GM12878 (cell line): ENCODE measurements around the gene SLX4. TPM values are rescaled to one million over a fixed set of nuclear protein-coding genes. Genes with fewer than 3 reads are reported as not detected.

Experiments used
- ATAC-seq: fragments of 200-7000 bp; cut with Tn5 transposase; 3 replicates; pipeline ENCODE4 v1.9.1; 2020; ENCODE audit warnings: mild to moderate bottlenecking, moderate library complexity
- BruUV-seq: library from RNA; stranded (reverse); fragments of 400-500 nt; replicated peaks from 2 replicates; lab custom pipeline; 2021; lab: Mats Ljungman, UMichigan
- CTCF ChIA-PET: fragments of 300-600 bp; sonication (Branson Sonifier 250); formaldehyde crosslinking; extraction: SDS; loops from one replicate; lab custom pipeline; 2021; ENCODE audit warnings: inconsistent platforms; lab: Yijun Ruan, JAX
- POLR2A ChIA-PET: fragments of 350-600 bp; formaldehyde crosslinking; extraction: SDS; loops from one replicate; lab custom pipeline; 2021; ENCODE audit warnings: inconsistent platforms; lab: Charles Lee
- RAD21 ChIA-PET: fragments of 300-600 bp; sonication (Branson Sonifier 250); formaldehyde crosslinking; loops from one replicate; lab custom pipeline; 2023; ENCODE audit warnings: antibody characterized with exemption; ENCODE audit not compliant: unreplicated experiment; lab: Charles Lee
- SMC1A ChIA-PET: fragments of 300-600 bp; sonication (Branson Sonifier 250); formaldehyde crosslinking; loops from one replicate; lab custom pipeline; 2023; ENCODE audit not compliant: unreplicated experiment, uncharacterized antibody; lab: Charles Lee
- DNase-seq: peaks from one replicate; pipeline ENCODE4 v3.0.0-alpha.2; 2011; ENCODE audit warnings: low read depth, low spot score
- FAIRE-seq: peaks from 3 replicates; lab custom pipeline; 2011; peaks lifted over from hg19 to GRCh38; lab: Jason Lieb, UNC
- H2AFZ ChIP-seq: 2 replicates; pipeline ENCODE4 v1.6.0; 2011; ENCODE audit warnings: low read depth, low read length, control low read depth; ENCODE audit not compliant: control insufficient read depth
- H3K27ac ChIP-seq: 2 replicates; pipeline ENCODE4 v1.5.1; 2011; ENCODE audit warnings: control low read depth; ENCODE audit not compliant: control insufficient read depth, insufficient read depth
- H3K27me3 ChIP-seq, 2 experiments: replicated peaks in 1 of 2; 2 replicates each; pipeline versions ENCODE4 v1.6.0 to v1.6.1; 2011; ENCODE audit warnings: low read length in 1 of 2; ENCODE audit not compliant: control insufficient read depth in 2 of 2, insufficient read depth in 2 of 2
- H3K36me3 ChIP-seq, 2 experiments: 2 replicates each; pipeline ENCODE4 v1.5.1; 2011; ENCODE audit warnings: low read length in 1 of 2; ENCODE audit not compliant: control insufficient read depth in 2 of 2, insufficient read depth in 2 of 2
- H3K4me1 ChIP-seq: 2 replicates; pipeline ENCODE4 v1.6.1; 2011; ENCODE audit warnings: mild to moderate bottlenecking, low read length, moderate library complexity, mixed read lengths; ENCODE audit not compliant: control insufficient read depth, insufficient read depth
- H3K4me2 ChIP-seq: 2 replicates; pipeline ENCODE4 v1.6.0; 2011; ENCODE audit warnings: control low read depth; ENCODE audit not compliant: control insufficient read depth, insufficient read depth
- H3K4me3 ChIP-seq: fragments of 200-600 bp; sonication (generic); 2 replicates; pipeline ENCODE4 v1.5.1; 2016
- H3K79me2 ChIP-seq: 2 replicates; pipeline ENCODE4 v1.6.0; 2011; ENCODE audit warnings: low read length; ENCODE audit not compliant: control insufficient read depth, insufficient read depth
- H3K9ac ChIP-seq: 2 replicates; pipeline ENCODE4 v1.8.0; 2011; ENCODE audit warnings: low read length, control low read depth, mixed read lengths; ENCODE audit not compliant: control insufficient read depth, insufficient read depth
- H3K9me3 ChIP-seq: replicated peaks from 3 replicates; pipeline ENCODE4 v1.5.1; 2011; ENCODE audit warnings: mild to moderate bottlenecking, low read length; ENCODE audit not compliant: control insufficient read depth, insufficient read depth
- H4K20me1 ChIP-seq: 2 replicates; pipeline ENCODE4 v1.6.0; 2011; ENCODE audit not compliant: control insufficient read depth, insufficient read depth
- DPF2 ChIP-seq: fragments of 450-650 bp; IDR thresholded peaks from 2 replicates; pipeline ENCODE4 v1.6.1; 2017; ENCODE audit warnings: mild to moderate bottlenecking
- IKZF1 ChIP-seq: fragments of 450-650 bp; conservative IDR thresholded peaks from 2 replicates; pipeline ENCODE4 v1.6.1; 2017; ENCODE audit warnings: antibody characterized with exemption, mild to moderate bottlenecking
- MYC ChIP-seq: IDR thresholded peaks from 2 replicates; pipeline ENCODE4 v1.6.1; 2011; ENCODE audit warnings: mild to moderate bottlenecking, low read length, moderate library complexity, inconsistent platforms; ENCODE audit not compliant: insufficient read depth, insufficient replicate concordance, insufficient read length, severe bottlenecking
- POLR2AphosphoS5 ChIP-seq: IDR thresholded peaks from 2 replicates; pipeline ENCODE4 v1.6.1; 2011; ENCODE audit warnings: mild to moderate bottlenecking, low read length, inconsistent platforms
- RBBP5 ChIP-seq: fragments of 200-600 bp; sonication (generic); conservative IDR thresholded peaks from 2 replicates; pipeline ENCODE4 v1.6.1; 2016
- SIX5 ChIP-seq: IDR thresholded peaks from 2 replicates; pipeline ENCODE4 v1.6.1; 2011; ENCODE audit warnings: mild to moderate bottlenecking, low read depth, low read length, moderate library complexity; ENCODE audit not compliant: severe bottlenecking
- SMARCA5 ChIP-seq: fragments of 450-650 bp; IDR thresholded peaks from 2 replicates; pipeline ENCODE4 v1.6.1; 2017; ENCODE audit warnings: mild to moderate bottlenecking
- SPI1 ChIP-seq: IDR thresholded peaks from 2 replicates; pipeline ENCODE4 v1.6.1; 2011; ENCODE audit warnings: low read depth, mild to moderate bottlenecking, low read length, moderate library complexity, borderline replicate concordance; ENCODE audit not compliant: insufficient read depth
- TARDBP ChIP-seq: IDR thresholded peaks from 2 replicates; pipeline ENCODE4 v1.6.1; 2016; ENCODE audit warnings: borderline replicate concordance
- TCF7 ChIP-seq: IDR thresholded peaks from 2 replicates; pipeline ENCODE4 v1.6.1; 2014; ENCODE audit warnings: antibody characterized with exemption, borderline replicate concordance
- YY1 ChIP-seq: IDR thresholded peaks from 2 replicates; pipeline ENCODE4 v1.6.1; 2011; ENCODE audit warnings: low read depth, mild to moderate bottlenecking, low read length
- ZSCAN29 ChIP-seq: fragments of 450-650 bp; IDR thresholded peaks from 2 replicates; pipeline ENCODE4 v1.6.1; 2017; ENCODE audit warnings: mild to moderate bottlenecking, moderate library complexity
- WGBS: methylation state at CpG from one replicate; pipeline ENCODE4 v1.1.6; 2016; ENCODE audit warnings: low lambda C conversion rate; ENCODE audit not compliant: insufficient replicate concordance, insufficient coverage; ENCODE audit errors: missing lambda C conversion rate; 5-methylcytosine and 5-hydroxymethylcytosine counted together
- in situ Hi-C: fragments of 300-500 bp; cut with MboI; formaldehyde crosslinking; loops from 9 replicates; pipeline ENCODE4 v1.14.3; 2018; ENCODE audit warnings: mixed read lengths
- intact Hi-C: fragments of 100-400 bp; cut with micrococcal nuclease; formaldehyde crosslinking; loops from one replicate; pipeline ENCODE4 v1.14.2; 2022; ENCODE audit not compliant: unreplicated experiment
- polyA plus RNA-seq, 11 experiments: library from polyadenylated mRNA; depleted of rRNA in 4 of 11; unstranded in 6 of 11; stranded (reverse) in 5 of 11; fragments of >200 nt; fragmentation: Nextera tagmentation in 4 of 11; fragmentation: Illumina TruSeq in 1 of 11; extraction: Ambion mirVana in 4 of 11; extraction: Trizol in 1 of 11; gene quantifications; 1 replicate in 1 of 11; 2 replicates in 10 of 11; pipeline versions ENCODE4 v1.2.1 to v1.2.3, GENCODE V29; 2011 to 2016; ENCODE audit warnings: inconsistent platforms in 2 of 11, missing spikeins in 2 of 11, low read depth in 1 of 11
- total RNA-seq, 4 experiments: library from RNA; depleted of rRNA in 3 of 4; stranded (reverse); fragments of >200 nt in 3 of 4; fragmentation: Illumina TruSeq in 1 of 4; extraction: Trizol in 1 of 4; gene quantifications; 2 replicates each; pipeline versions ENCODE4 v1.2.1 to v1.2.3, GENCODE V29; 2013 to 2021
- TF ChIP-seq, protein P1 (sequence below): fragments of 450-650 bp; IDR thresholded peaks from 2 replicates; pipeline ENCODE4 v1.6.1; 2017; ENCODE audit warnings: antibody characterized with exemption, mild to moderate bottlenecking, moderate library complexity
- TF ChIP-seq, protein P2 (sequence below), 3 experiments: IDR thresholded peaks in 2 of 3; conservative IDR thresholded peaks in 1 of 3; 2 replicates each; pipeline ENCODE4 v1.5.1; 2011; ENCODE audit warnings: low read depth in 3 of 3, low read length in 3 of 3, mild to moderate bottlenecking in 3 of 3, control low read depth in 2 of 3, moderate library complexity in 2 of 3, inconsistent platforms in 1 of 3, mixed read lengths in 1 of 3; ENCODE audit not compliant: control insufficient read depth in 2 of 3, insufficient read depth in 1 of 3; ENCODE audit errors: extremely low read depth in 1 of 3
- TF ChIP-seq, protein P3 (sequence below): IDR thresholded peaks from 2 replicates; pipeline ENCODE4 v1.6.1; 2011; ENCODE audit warnings: borderline replicate concordance, low read depth, mild to moderate bottlenecking, moderate library complexity, low read length; ENCODE audit not compliant: insufficient read depth, poor library complexity, severe bottlenecking

Gene SLX4
- total and polyA plus RNA-seq, 10 of the 15 experiments (the other 5 are each of a cell fraction or from before 2014, with no cell fraction given) = 0.18 to 12.3 (median 4.8) TPM

DNA sequence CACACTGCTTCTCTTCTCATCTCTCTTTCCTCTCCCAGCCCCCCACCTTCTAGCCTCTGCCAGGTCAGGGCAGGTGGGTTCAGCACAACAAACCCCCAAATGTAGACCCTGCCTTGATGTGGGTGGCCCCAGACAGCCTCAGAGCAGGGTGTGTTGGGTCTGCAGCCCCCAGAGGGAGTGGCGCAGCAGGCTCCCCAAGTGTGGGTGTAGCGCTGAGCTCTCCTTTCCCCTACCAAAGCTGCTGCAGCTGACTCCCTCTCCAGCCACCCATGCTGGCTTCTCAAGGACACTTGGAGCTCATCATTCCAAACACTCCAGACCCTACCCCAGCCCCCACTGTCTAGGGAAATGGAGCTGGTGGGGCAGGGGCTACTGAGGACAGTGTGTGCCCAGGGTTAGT is 61.5 kb downstream of the SLX4 start (continued):
- TF ChIP-seq, protein P1, sequence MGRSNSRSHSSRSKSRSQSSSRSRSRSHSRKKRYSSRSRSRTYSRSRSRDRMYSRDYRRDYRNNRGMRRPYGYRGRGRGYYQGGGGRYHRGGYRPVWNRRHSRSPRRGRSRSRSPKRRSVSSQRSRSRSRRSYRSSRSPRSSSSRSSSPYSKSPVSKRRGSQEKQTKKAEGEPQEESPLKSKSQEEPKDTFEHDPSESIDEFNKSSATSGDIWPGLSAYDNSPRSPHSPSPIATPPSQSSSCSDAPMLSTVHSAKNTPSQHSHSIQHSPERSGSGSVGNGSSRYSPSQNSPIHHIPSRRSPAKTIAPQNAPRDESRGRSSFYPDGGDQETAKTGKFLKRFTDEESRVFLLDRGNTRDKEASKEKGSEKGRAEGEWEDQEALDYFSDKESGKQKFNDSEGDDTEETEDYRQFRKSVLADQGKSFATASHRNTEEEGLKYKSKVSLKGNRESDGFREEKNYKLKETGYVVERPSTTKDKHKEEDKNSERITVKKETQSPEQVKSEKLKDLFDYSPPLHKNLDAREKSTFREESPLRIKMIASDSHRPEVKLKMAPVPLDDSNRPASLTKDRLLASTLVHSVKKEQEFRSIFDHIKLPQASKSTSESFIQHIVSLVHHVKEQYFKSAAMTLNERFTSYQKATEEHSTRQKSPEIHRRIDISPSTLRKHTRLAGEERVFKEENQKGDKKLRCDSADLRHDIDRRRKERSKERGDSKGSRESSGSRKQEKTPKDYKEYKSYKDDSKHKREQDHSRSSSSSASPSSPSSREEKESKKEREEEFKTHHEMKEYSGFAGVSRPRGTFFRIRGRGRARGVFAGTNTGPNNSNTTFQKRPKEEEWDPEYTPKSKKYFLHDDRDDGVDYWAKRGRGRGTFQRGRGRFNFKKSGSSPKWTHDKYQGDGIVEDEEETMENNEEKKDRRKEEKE = no peak
- TF ChIP-seq TARDBP (no peak), IKZF1 (no peak), ZSCAN29 (no peak), DPF2 (no peak), POLR2AphosphoS5 (no peak), SMARCA5 (no peak), MYC (no peak)
- TF ChIP-seq, protein P2, sequence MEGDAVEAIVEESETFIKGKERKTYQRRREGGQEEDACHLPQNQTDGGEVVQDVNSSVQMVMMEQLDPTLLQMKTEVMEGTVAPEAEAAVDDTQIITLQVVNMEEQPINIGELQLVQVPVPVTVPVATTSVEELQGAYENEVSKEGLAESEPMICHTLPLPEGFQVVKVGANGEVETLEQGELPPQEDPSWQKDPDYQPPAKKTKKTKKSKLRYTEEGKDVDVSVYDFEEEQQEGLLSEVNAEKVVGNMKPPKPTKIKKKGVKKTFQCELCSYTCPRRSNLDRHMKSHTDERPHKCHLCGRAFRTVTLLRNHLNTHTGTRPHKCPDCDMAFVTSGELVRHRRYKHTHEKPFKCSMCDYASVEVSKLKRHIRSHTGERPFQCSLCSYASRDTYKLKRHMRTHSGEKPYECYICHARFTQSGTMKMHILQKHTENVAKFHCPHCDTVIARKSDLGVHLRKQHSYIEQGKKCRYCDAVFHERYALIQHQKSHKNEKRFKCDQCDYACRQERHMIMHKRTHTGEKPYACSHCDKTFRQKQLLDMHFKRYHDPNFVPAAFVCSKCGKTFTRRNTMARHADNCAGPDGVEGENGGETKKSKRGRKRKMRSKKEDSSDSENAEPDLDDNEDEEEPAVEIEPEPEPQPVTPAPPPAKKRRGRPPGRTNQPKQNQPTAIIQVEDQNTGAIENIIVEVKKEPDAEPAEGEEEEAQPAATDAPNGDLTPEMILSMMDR (IDR thresholded peaks at IDR 0.05 in 2 of 3, conservative IDR thresholded peaks at IDR 0.05 in 1 of 3; ENCODE audit: control insufficient read depth in 2 of 3, extremely low read depth in 1 of 3, insufficient read depth in 1 of 3, low read depth in 3 of 3, low read length in 3 of 3) = no peak

DNA sequence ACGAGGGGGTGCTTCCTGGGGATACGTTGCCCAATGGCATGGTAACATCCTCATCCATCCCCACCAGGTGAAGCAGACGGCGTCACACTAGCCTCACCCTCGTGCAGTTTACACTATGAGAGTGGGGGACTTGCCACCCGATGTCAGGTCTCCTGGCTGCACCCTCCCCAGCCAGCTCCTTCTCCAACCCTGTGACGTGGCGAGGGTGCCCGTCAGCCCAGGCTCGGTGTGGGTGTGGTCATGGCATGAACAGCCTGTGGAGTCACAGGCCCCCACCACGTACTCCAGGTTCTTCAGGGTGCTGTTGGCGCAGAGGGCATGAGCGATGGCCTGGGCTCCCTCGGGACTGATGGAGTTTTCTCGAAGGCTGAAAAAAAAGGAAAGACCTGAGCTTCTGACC is 62.5 kb downstream of the SLX4 start:
- POLR2A ChIA-PET = no interaction called here
- in situ Hi-C loops (no loop called here), intact Hi-C loops (no loop called here)
- no peak for FAIRE-seq
- Histone ChIP-seq H3K4me2 (no peak overlapping the region), H3K4me3 (no peak overlapping the region), H3K79me2 (no peaks in the 10 kb centered on the region), H3K4me1 (peaks cover 3% of the 10 kb centered on the region; the same call in 1 of the 2 replicates), H3K9me3 (no peaks in the 10 kb centered on the region), H3K36me3 (peaks cover 0 to 6% of the 10 kb centered on the region in 2 experiments; a peak in 3 of 4 replicates), H4K20me1 (no peaks in the 10 kb centered on the region), H2AFZ (no peak overlapping the region), H3K27ac (no peak overlapping the region), H3K27me3 (no peaks in the 10 kb centered on the region), H3K9ac (no peak overlapping the region)
- SMC1A ChIA-PET = no interaction called here
- CTCF ChIA-PET = no interaction called here
- RAD21 ChIA-PET = no interaction called here
- TF ChIP-seq SIX5 (no peak), DPF2 (no peak), YY1 (no peak), TCF7 (no peak), RBBP5 (no peak), SPI1 (no peak)
- TF ChIP-seq, protein P3, sequence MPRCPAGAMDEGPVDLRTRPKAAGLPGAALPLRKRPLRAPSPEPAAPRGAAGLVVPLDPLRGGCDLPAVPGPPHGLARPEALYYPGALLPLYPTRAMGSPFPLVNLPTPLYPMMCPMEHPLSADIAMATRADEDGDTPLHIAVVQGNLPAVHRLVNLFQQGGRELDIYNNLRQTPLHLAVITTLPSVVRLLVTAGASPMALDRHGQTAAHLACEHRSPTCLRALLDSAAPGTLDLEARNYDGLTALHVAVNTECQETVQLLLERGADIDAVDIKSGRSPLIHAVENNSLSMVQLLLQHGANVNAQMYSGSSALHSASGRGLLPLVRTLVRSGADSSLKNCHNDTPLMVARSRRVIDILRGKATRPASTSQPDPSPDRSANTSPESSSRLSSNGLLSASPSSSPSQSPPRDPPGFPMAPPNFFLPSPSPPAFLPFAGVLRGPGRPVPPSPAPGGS = no peak
- WGBS = 64% methylated on average over 15 of the region's 15 CpGs
- no TSS peak for BruUV-seq
- no peak for ATAC-seq
- DNase-seq = no peak
